ENCODE results near the gene POLD4.

Gene POLD4

GRCh38 chr11:67337257-67337656 lies 16.1 kb downstream of the POLD4 start:
- TF ChIP-seq FOXP2 (optimal IDR thresholded peaks at IDR 0.05; ENCODE audit: borderline replicate concordance, extremely low read depth, extremely low read length, insufficient read depth), result no peak
- no peak for TF ChIP-seq SIN3A (IDR thresholded peaks at IDR 0.05; ENCODE audit: borderline replicate concordance, insufficient read depth, low read length)
- TF ChIP-seq, protein P1, sequence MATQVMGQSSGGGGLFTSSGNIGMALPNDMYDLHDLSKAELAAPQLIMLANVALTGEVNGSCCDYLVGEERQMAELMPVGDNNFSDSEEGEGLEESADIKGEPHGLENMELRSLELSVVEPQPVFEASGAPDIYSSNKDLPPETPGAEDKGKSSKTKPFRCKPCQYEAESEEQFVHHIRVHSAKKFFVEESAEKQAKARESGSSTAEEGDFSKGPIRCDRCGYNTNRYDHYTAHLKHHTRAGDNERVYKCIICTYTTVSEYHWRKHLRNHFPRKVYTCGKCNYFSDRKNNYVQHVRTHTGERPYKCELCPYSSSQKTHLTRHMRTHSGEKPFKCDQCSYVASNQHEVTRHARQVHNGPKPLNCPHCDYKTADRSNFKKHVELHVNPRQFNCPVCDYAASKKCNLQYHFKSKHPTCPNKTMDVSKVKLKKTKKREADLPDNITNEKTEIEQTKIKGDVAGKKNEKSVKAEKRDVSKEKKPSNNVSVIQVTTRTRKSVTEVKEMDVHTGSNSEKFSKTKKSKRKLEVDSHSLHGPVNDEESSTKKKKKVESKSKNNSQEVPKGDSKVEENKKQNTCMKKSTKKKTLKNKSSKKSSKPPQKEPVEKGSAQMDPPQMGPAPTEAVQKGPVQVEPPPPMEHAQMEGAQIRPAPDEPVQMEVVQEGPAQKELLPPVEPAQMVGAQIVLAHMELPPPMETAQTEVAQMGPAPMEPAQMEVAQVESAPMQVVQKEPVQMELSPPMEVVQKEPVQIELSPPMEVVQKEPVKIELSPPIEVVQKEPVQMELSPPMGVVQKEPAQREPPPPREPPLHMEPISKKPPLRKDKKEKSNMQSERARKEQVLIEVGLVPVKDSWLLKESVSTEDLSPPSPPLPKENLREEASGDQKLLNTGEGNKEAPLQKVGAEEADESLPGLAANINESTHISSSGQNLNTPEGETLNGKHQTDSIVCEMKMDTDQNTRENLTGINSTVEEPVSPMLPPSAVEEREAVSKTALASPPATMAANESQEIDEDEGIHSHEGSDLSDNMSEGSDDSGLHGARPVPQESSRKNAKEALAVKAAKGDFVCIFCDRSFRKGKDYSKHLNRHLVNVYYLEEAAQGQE (IDR thresholded peaks at IDR 0.05; ENCODE audit: insufficient read depth in 1 of 2, low read depth in 2 of 2, low read length in 2 of 2), result no peak
- no peak for TF ChIP-seq POLR2AphosphoS5 (IDR thresholded peaks at IDR 0.05; ENCODE audit: low read depth, low read length)
- no peak for TF ChIP-seq TAF1 (IDR thresholded peaks at IDR 0.05; ENCODE audit: borderline replicate concordance, insufficient read depth, low read length)

DNA sequence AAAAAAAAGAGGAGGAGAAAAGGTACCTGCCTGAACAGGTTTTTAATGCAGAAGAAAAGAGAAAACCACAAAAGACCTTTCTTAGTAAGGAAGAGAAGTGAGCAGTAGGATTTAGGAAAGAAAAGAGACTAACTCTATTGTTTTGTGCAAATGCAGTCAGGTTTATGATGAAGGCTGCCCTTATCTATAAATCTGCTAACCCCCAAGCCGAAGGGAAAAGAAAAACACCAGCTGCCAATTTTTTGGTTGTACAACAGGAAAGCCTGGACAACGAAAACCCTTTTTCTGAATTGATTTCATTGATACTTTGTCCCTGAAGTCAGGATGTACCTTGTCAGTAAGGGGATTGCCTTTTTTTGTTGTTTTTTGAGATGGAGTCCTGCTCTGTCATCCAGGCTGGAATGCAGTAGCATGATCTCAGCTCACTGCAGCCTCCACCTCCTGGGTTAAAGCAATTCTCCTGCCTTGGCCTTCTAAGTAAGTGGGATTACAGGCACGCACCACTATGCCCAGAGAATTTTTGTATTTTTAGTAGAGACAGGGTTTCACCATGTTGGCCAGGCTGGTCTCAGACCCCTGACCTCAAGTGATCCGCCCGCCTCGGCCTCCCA lies 21.2 kb downstream of the POLD4 start:
- TF ChIP-seq FOXP2 (optimal IDR thresholded peaks at IDR 0.05; ENCODE audit: borderline replicate concordance, extremely low read depth, extremely low read length, insufficient read depth) (no peak), TAF1 (IDR thresholded peaks at IDR 0.05; ENCODE audit: borderline replicate concordance, insufficient read depth, low read length) (no peak), POLR2AphosphoS5 (IDR thresholded peaks at IDR 0.05; ENCODE audit: low read depth, low read length) (no peak), SIN3A (IDR thresholded peaks at IDR 0.05; ENCODE audit: borderline replicate concordance, insufficient read depth, low read length) (no peak)
- TF ChIP-seq, protein P1 (IDR thresholded peaks at IDR 0.05; ENCODE audit: insufficient read depth in 1 of 2, low read depth in 2 of 2, low read length in 2 of 2), result no peak

- TF ChIP-seq FOXP2 (optimal IDR thresholded peaks at IDR 0.05; ENCODE audit: borderline replicate concordance, extremely low read depth, extremely low read length, insufficient read depth), result no peak
- TF ChIP-seq, protein P1 (IDR thresholded peaks at IDR 0.05; ENCODE audit: insufficient read depth in 1 of 2, low read depth in 2 of 2, low read length in 2 of 2), result no peak
- no peak for TF ChIP-seq TAF1 (IDR thresholded peaks at IDR 0.05; ENCODE audit: borderline replicate concordance, insufficient read depth, low read length)
- TF ChIP-seq POLR2AphosphoS5 (IDR thresholded peaks at IDR 0.05; ENCODE audit: low read depth, low read length), result no peak
- no peak for TF ChIP-seq SIN3A (IDR thresholded peaks at IDR 0.05; ENCODE audit: borderline replicate concordance, insufficient read depth, low read length)
These were observed 29.8 kb downstream of the POLD4 start for GRCh38 chr11:67323526-67323925.

DNA sequence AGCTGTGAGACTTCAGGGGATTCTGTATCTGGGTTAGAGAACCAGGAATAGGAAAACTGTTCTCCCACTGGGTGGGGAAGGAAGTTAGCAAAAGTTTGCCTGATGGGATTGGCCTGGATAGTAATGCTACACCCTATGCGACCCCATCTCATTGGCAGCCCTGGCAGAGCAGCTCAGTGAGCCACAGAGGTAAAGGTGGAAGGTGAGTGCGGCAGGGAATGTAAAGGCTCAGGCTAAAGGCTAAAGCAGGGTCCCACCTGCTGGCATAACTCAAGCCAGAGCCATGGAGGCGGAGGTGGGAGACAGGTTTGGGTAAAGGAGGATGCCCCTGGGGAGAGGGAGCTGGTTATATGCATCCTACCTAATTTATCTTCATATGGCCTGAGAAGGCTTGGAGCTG lies 31.3 kb downstream of the POLD4 start:
- TF ChIP-seq POLR2AphosphoS5 (IDR thresholded peaks at IDR 0.05; ENCODE audit: low read depth, low read length) (no peak), FOXP2 (optimal IDR thresholded peaks at IDR 0.05; ENCODE audit: borderline replicate concordance, extremely low read depth, extremely low read length, insufficient read depth) (no peak), TAF1 (IDR thresholded peaks at IDR 0.05; ENCODE audit: borderline replicate concordance, insufficient read depth, low read length) (no peak), SIN3A (IDR thresholded peaks at IDR 0.05; ENCODE audit: borderline replicate concordance, insufficient read depth, low read length) (no peak)
- TF ChIP-seq, protein P1 (IDR thresholded peaks at IDR 0.05; ENCODE audit: insufficient read depth in 1 of 2, low read depth in 2 of 2, low read length in 2 of 2), result no peak
